ENCODE measurements around the gene SIM1. TPM values are rescaled to one million over a fixed set of nuclear protein-coding genes. Genes with fewer than 3 reads are reported as not detected.

Gene SIM1
- total RNA-seq, 1 donor from 2014 or later: not detected

GRCh38 chr6:100353276-100354015 is 111.3 kb downstream of the SIM1 start:
- intact Hi-C loops (cut with micrococcal nuclease): no loop called here
- DNase-seq: no peak
- Mint-ChIP-seq H3K27me3 (no peaks in the 10 kb centered on the region), H3K27ac (no peak overlapping the region), H3K4me3 (no peak overlapping the region), H3K36me3 (ENCODE audit: low read depth) (no peaks in the 10 kb centered on the region), H3K4me1 (no peaks in the 10 kb centered on the region), H3K9me3 (no peaks in the 10 kb centered on the region)
- ATAC-seq (ENCODE audit: low read depth): no peak
- POLR2A ChIA-PET: no interaction called here
- CTCF ChIA-PET: no interaction called here
- TF ChIP-seq CTCF (IDR thresholded peaks at IDR 0.05): no peak

GRCh38 chr6:100350139-100350538 is 114.6 kb downstream of the SIM1 start:
- ChIA-PET POLR2A (no interaction called here), CTCF (no interaction called here)
- Mint-ChIP-seq H3K4me3 (no peak overlapping the region), H3K27me3 (no peaks in the 10 kb centered on the region), H3K27ac (no peak overlapping the region), H3K4me1 (no peaks in the 10 kb centered on the region), H3K36me3 (ENCODE audit: low read depth) (no peaks in the 10 kb centered on the region), H3K9me3 (no peaks in the 10 kb centered on the region)
- no peak for TF ChIP-seq CTCF (IDR thresholded peaks at IDR 0.05)
- no peak for ATAC-seq (ENCODE audit: low read depth)
- no peak for DNase-seq
- intact Hi-C loops (cut with micrococcal nuclease): no loop called here

GRCh38 chr6:100349366-100349765 is 115.4 kb downstream of the SIM1 start:
- DNase-seq (no peak), ATAC-seq (ENCODE audit: low read depth) (no peak)
- Mint-ChIP-seq H3K9me3 (no peaks in the 10 kb centered on the region), H3K4me3 (no peak overlapping the region), H3K27me3 (no peaks in the 10 kb centered on the region), H3K4me1 (no peaks in the 10 kb centered on the region), H3K36me3 (ENCODE audit: low read depth) (no peaks in the 10 kb centered on the region), H3K27ac (no peak overlapping the region)
- intact Hi-C loops (cut with micrococcal nuclease): no loop called here
- TF ChIP-seq CTCF (IDR thresholded peaks at IDR 0.05): no peak
- ChIA-PET CTCF (no interaction called here), POLR2A (no interaction called here)

- DNase-seq: no peak
- ChIA-PET POLR2A (no interaction called here), CTCF (no interaction called here)
- Mint-ChIP-seq H3K27ac (no peak overlapping the region), H3K27me3 (no peaks in the 10 kb centered on the region), H3K4me3 (no peak overlapping the region), H3K4me1 (no peaks in the 10 kb centered on the region), H3K36me3 (ENCODE audit: low read depth) (no peaks in the 10 kb centered on the region), H3K9me3 (no peaks in the 10 kb centered on the region)
- intact Hi-C loops (cut with micrococcal nuclease): no loop called here
- no peak for ATAC-seq (ENCODE audit: low read depth)
- no peak for TF ChIP-seq CTCF (IDR thresholded peaks at IDR 0.05)
Measured at GRCh38 chr6:100347901-100348550, 116.7 kb downstream of the SIM1 start.

GRCh38 chr6:100346828-100347227 is 117.9 kb downstream of the SIM1 start:
- intact Hi-C loops (cut with micrococcal nuclease): no loop called here
- Mint-ChIP-seq H3K27me3 (peaks cover 3% of the 10 kb centered on the region), H3K9me3 (no peaks in the 10 kb centered on the region), H3K4me1 (no peaks in the 10 kb centered on the region), H3K36me3 (ENCODE audit: low read depth) (no peaks in the 10 kb centered on the region), H3K4me3 (no peak overlapping the region), H3K27ac (no peak overlapping the region)
- no peak for DNase-seq
- no peak for ATAC-seq (ENCODE audit: low read depth)
- CTCF ChIA-PET: no interaction called here
- POLR2A ChIA-PET: no interaction called here
- no peak for TF ChIP-seq CTCF (IDR thresholded peaks at IDR 0.05)
